ENCODE measurements around the gene TAS2R20. TPM values are rescaled to one million over a fixed set of nuclear protein-coding genes. Genes with fewer than 3 reads are reported as not detected.

The TAS2R20 gene
- total RNA-seq, 2 donors from 2014 or later: 0.24 to 0.33 TPM

GRCh38 chr12:10967409-10967808 is 30.7 kb downstream of the TAS2R20 start:
- no peak for DNase-seq (ENCODE audit: low spot score)
- Histone ChIP-seq H3K27me3 (no peaks in the 10 kb centered on the region), H3K4me3 (no peak overlapping the region), H3K27ac (no peak overlapping the region), H3K36me3 (no peaks in the 10 kb centered on the region), H3K9me3 (no peaks in the 10 kb centered on the region), H3K4me1 (peaks cover 0 to 10% of the 10 kb centered on the region in 2 donors)
- TF ChIP-seq, protein P1, sequence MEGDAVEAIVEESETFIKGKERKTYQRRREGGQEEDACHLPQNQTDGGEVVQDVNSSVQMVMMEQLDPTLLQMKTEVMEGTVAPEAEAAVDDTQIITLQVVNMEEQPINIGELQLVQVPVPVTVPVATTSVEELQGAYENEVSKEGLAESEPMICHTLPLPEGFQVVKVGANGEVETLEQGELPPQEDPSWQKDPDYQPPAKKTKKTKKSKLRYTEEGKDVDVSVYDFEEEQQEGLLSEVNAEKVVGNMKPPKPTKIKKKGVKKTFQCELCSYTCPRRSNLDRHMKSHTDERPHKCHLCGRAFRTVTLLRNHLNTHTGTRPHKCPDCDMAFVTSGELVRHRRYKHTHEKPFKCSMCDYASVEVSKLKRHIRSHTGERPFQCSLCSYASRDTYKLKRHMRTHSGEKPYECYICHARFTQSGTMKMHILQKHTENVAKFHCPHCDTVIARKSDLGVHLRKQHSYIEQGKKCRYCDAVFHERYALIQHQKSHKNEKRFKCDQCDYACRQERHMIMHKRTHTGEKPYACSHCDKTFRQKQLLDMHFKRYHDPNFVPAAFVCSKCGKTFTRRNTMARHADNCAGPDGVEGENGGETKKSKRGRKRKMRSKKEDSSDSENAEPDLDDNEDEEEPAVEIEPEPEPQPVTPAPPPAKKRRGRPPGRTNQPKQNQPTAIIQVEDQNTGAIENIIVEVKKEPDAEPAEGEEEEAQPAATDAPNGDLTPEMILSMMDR (IDR thresholded peaks at IDR 0.05): no peak

GRCh38 chr12:10966314-10966713 is 31.8 kb downstream of the TAS2R20 start:
- Histone ChIP-seq H3K4me3 (no peak overlapping the region), H3K27me3 (no peaks in the 10 kb centered on the region), H3K9me3 (no peaks in the 10 kb centered on the region), H3K4me1 (peaks cover 0 to 10% of the 10 kb centered on the region in 2 donors), H3K27ac (no peak overlapping the region), H3K36me3 (no peaks in the 10 kb centered on the region)
- TF ChIP-seq, protein P1 (IDR thresholded peaks at IDR 0.05): no peak
- DNase-seq (ENCODE audit: low spot score): no peak

DNA sequence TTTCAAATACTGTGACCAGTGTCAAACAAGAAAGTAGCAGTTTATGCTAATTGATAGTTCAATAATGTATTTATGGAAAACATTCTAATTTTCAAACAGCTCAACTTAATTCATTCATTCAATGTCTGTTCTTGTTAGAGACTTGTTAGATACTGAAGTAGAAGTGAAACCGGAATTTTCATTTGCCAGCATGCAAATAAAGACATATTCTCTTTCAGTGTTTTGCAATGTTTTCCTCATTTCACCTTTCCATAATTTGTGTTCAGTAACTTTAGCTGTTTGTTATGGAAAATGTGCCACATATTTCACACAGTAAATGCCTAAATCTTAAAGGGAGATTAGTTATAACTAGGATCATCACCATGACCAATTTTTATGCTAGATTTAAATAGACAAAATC is 32.6 kb downstream of the TAS2R20 start:
- Histone ChIP-seq H3K36me3 (no peaks in the 10 kb centered on the region), H3K4me3 (no peak overlapping the region), H3K27me3 (no peaks in the 10 kb centered on the region), H3K9me3 (no peaks in the 10 kb centered on the region), H3K27ac (no peak overlapping the region), H3K4me1 (peaks cover 0 to 10% of the 10 kb centered on the region in 2 donors)
- TF ChIP-seq, protein P1 (IDR thresholded peaks at IDR 0.05): no peak
- no peak for DNase-seq (ENCODE audit: low spot score)

DNA sequence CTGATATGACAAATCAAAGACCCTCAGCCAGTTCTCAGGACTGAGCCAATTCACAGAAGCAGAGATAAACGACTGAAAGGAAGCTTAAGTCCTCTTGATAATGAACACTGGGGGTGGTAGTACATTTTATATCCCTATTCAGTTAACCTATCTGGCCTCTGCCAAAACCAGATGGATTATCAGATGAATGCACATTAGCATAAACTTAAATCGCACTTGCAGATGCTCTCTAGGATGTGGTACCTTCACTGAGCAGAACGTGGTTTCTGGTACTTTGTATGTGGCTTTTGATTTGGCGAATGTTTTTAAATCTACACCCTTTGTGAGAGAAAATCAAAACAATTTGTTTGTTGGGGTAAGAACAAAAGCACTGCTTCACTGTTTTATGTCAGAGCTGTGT is 37.9 kb downstream of the TAS2R20 start:
- no peaks in the 10 kb centered on the region for H3K36me3 ChIP-seq
- DNase-seq (ENCODE audit: low spot score): no peak
- TF ChIP-seq, protein P1 (IDR thresholded peaks at IDR 0.05): no peak
- H3K27me3 ChIP-seq: no peaks in the 10 kb centered on the region
- H3K9me3 ChIP-seq: no peaks in the 10 kb centered on the region
- H3K27ac ChIP-seq: no peak overlapping the region
- no peaks in the 10 kb centered on the region for H3K4me1 ChIP-seq
- H3K4me3 ChIP-seq: no peak overlapping the region

- H3K9me3 ChIP-seq: no peaks in the 10 kb centered on the region
- no peaks in the 10 kb centered on the region for H3K27me3 ChIP-seq
- H3K4me1 ChIP-seq: no peaks in the 10 kb centered on the region
- DNase-seq (ENCODE audit: low spot score): no peak
- H3K27ac ChIP-seq: no peak overlapping the region
- no peaks in the 10 kb centered on the region for H3K36me3 ChIP-seq
- H3K4me3 ChIP-seq: no peak overlapping the region
- TF ChIP-seq, protein P1 (IDR thresholded peaks at IDR 0.05): no peak
Measured at GRCh38 chr12:10959804-10960203, 38.3 kb downstream of the TAS2R20 start.

DNA sequence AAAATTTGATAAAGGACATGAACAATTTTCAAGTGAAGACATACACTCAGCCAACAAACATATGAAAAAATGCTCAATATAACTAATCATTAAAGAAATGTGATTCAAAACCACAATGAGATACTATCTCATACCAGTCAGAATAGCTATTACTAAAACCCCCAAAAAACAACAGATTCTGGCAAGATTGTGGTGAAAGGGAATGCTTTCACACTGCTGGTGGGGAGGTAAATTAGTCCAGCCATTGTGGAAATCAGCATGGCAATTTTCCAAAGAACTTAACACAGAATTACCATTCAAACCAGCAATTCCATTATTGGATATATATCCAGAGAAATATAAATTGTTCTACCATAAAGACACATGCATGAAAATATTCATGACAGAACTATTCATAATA is 40.4 kb downstream of the TAS2R20 start:
- TF ChIP-seq, protein P1 (IDR thresholded peaks at IDR 0.05): no peak
- no peaks in the 10 kb centered on the region for H3K27me3 ChIP-seq

More for the DNA sequence above, 40.4 kb downstream of the TAS2R20 start:
- Histone ChIP-seq H3K36me3 (no peaks in the 10 kb centered on the region), H3K4me3 (no peak overlapping the region), H3K27ac (no peak overlapping the region), H3K4me1 (no peaks in the 10 kb centered on the region), H3K9me3 (no peaks in the 10 kb centered on the region)
- DNase-seq (ENCODE audit: low spot score): no peak

Measured in right atrium auricular region (tissue), 2 donors.